H1 (cell line): Measurements from ENCODE around the gene ZNF709. TPM values are rescaled to one million over a fixed set of nuclear protein-coding genes. Genes with fewer than 3 reads are reported as not detected.
A peak's percentile ranks its signal among the peaks of the same experiment; 100 is the strongest.

Experiments used
- CTCF ChIA-PET: fragments of 300-600 bp; sonication (Branson Sonifier 250); formaldehyde crosslinking; loops from one replicate; lab custom pipeline; 2021; ENCODE audit not compliant: partially characterized antibody; lab: Charles Lee
- POLR2A ChIA-PET: fragments of 300-600 bp; sonication (Branson Sonifier 250); formaldehyde crosslinking; loops from one replicate; lab custom pipeline; 2021; ENCODE audit warnings: inconsistent platforms; ENCODE audit not compliant: partially characterized antibody; lab: Charles Lee
- DNase-seq, 2 experiments: peaks; one replicate each; pipeline versions ENCODE4 v3.0.0 to v3.0.0-alpha.2; 2010 to 2022; ENCODE audit warnings: low spot score in 2 of 2, low read depth in 1 of 2, mixed read lengths in 1 of 2
- FAIRE-seq: peaks from 2 replicates; lab custom pipeline; 2011; peaks lifted over from hg19 to GRCh38; lab: Jason Lieb, UNC
- H2AFZ ChIP-seq: 2 replicates; pipeline ENCODE4 v1.8.1; 2012; ENCODE audit warnings: low read length, inconsistent platforms
- H2AK5ac ChIP-seq: 2 replicates; pipeline ENCODE4 v1.6.1; 2013; ENCODE audit warnings: low read depth, low read length
- H2BK120ac ChIP-seq: replicated peaks from 2 replicates; pipeline ENCODE3; 2013; ENCODE audit warnings: low read depth, low read length, inconsistent platforms
- H2BK12ac ChIP-seq: 2 replicates; pipeline ENCODE4 v1.6.1; 2013; ENCODE audit warnings: low read depth, low read length
- H2BK15ac ChIP-seq: 2 replicates; pipeline ENCODE4 v1.6.1; 2013; ENCODE audit warnings: low read length
- H2BK20ac ChIP-seq: 2 replicates; pipeline ENCODE4 v1.6.1; 2013; ENCODE audit warnings: low read length
- H2BK5ac ChIP-seq: 2 replicates; pipeline ENCODE4 v1.6.1; 2013; ENCODE audit warnings: low read depth, low read length
- H3K14ac ChIP-seq: 2 replicates; pipeline ENCODE4 v1.6.1; 2013; ENCODE audit warnings: inconsistent platforms; ENCODE audit not compliant: insufficient read length
- H3K18ac ChIP-seq: 2 replicates; pipeline ENCODE4 v1.6.1; 2013; ENCODE audit warnings: low read length; ENCODE audit errors: extremely low read depth
- H3K23ac ChIP-seq: 2 replicates; pipeline ENCODE4 v1.6.1; 2013; ENCODE audit warnings: inconsistent platforms; ENCODE audit not compliant: insufficient read length
- H3K23me2 ChIP-seq: 2 replicates; pipeline ENCODE4 v1.6.1; 2013; ENCODE audit warnings: low read depth, low read length
- H3K27ac ChIP-seq: 2 replicates; pipeline ENCODE4 v1.6.1; 2011; ENCODE audit warnings: low read depth, low read length, inconsistent platforms
- H3K27me3 ChIP-seq, 4 experiments: replicated peaks in 1 of 4; 1 replicate in 1 of 4; 2 replicates in 3 of 4; pipeline versions ENCODE4 v1.6.1 to v1.8.1; 2011 to 2013; ENCODE audit warnings: low read length in 3 of 4, mild to moderate bottlenecking in 3 of 4, inconsistent platforms in 2 of 4, mixed read lengths in 2 of 4, moderate library complexity in 1 of 4; ENCODE audit not compliant: control insufficient read depth in 3 of 4, insufficient read depth in 3 of 4; ENCODE audit errors: extremely low read depth in 1 of 4
- H3K36me3 ChIP-seq, 4 experiments: 2 replicates each; pipeline versions ENCODE4 v1.6.1 to v1.8.1; 2011 to 2013; ENCODE audit warnings: mild to moderate bottlenecking in 4 of 4, low read length in 3 of 4, moderate library complexity in 2 of 4, control low read depth in 1 of 4, inconsistent platforms in 1 of 4; ENCODE audit not compliant: insufficient read depth in 4 of 4, control insufficient read depth in 2 of 4
- H3K4ac ChIP-seq: replicated peaks from 2 replicates; pipeline ENCODE3; 2013; ENCODE audit warnings: low read length, low read depth, mixed read lengths, inconsistent platforms; ENCODE audit not compliant: insufficient read length
- H3K4me1 ChIP-seq, 4 experiments: replicated peaks in 1 of 4; 1 replicate in 1 of 4; 2 replicates in 3 of 4; pipeline versions ENCODE4 v1.6.1 to v1.8.1; 2011 to 2013; ENCODE audit warnings: low read length in 3 of 4, inconsistent platforms in 2 of 4, mixed read lengths in 1 of 4; ENCODE audit not compliant: insufficient read depth in 4 of 4, control insufficient read depth in 3 of 4
- H3K4me2 ChIP-seq, 2 experiments: 2 replicates each; pipeline versions ENCODE4 v1.6.1 to v1.8.1; 2011 to 2013; ENCODE audit warnings: low read depth in 2 of 2, low read length in 2 of 2, control low read depth in 1 of 2, inconsistent platforms in 1 of 2, mild to moderate bottlenecking in 1 of 2; ENCODE audit not compliant: insufficient read depth in 1 of 2
- H3K4me3 ChIP-seq, 4 experiments: fragments of 200-600, 300-600 bp in 1 of 4; sonication (generic), shearing (Covaris generic), sonication (Bioruptor Twin) in 1 of 4; 2 replicates each; pipeline versions ENCODE4 v1.5.1 to v1.8.1; 2011 to 2016; ENCODE audit warnings: low read length in 4 of 4, low read depth in 3 of 4, control low read depth in 2 of 4, inconsistent platforms in 2 of 4, mild to moderate bottlenecking in 2 of 4, mixed read lengths in 1 of 4, moderate library complexity in 1 of 4; ENCODE audit not compliant: insufficient read depth in 2 of 4; ENCODE audit errors: extremely low read depth in 1 of 4
- H3K56ac ChIP-seq: replicated peaks from 2 replicates; pipeline ENCODE3; 2013; ENCODE audit warnings: low read depth, mild to moderate bottlenecking, mixed read lengths, low read length, inconsistent platforms; ENCODE audit not compliant: insufficient read length
- H3K79me1 ChIP-seq: 2 replicates; pipeline ENCODE4 v1.6.1; 2013; ENCODE audit warnings: low read depth, low read length, control low read depth
- H3K79me2 ChIP-seq, 2 experiments: 2 replicates each; pipeline versions ENCODE4 v1.6.1 to v1.8.1; 2012 to 2013; ENCODE audit warnings: low read length in 2 of 2, mild to moderate bottlenecking in 2 of 2, inconsistent platforms in 1 of 2; ENCODE audit not compliant: insufficient read depth in 2 of 2, control insufficient read depth in 1 of 2
- H3K9ac ChIP-seq, 4 experiments: replicated peaks in 1 of 4; 1 replicate in 1 of 4; 2 replicates in 3 of 4; pipeline versions ENCODE4 v1.6.1 to v1.8.1; 2011 to 2013; ENCODE audit warnings: low read depth in 3 of 4, low read length in 3 of 4, control low read depth in 2 of 4, mild to moderate bottlenecking in 2 of 4, moderate library complexity in 2 of 4, inconsistent platforms in 1 of 4; ENCODE audit errors: extremely low read depth in 1 of 4
- H3K9me3 ChIP-seq, 2 experiments: 2 replicates each; pipeline versions ENCODE4 v1.6.1 to v1.8.1; 2012 to 2013; ENCODE audit warnings: mild to moderate bottlenecking in 2 of 2, moderate library complexity in 2 of 2, control low read depth in 1 of 2, inconsistent platforms in 1 of 2, low read depth in 1 of 2, low read length in 1 of 2, mixed read lengths in 1 of 2; ENCODE audit not compliant: insufficient read depth in 2 of 2
- H4K20me1 ChIP-seq, 2 experiments: replicated peaks in 1 of 2; 2 replicates each; pipeline versions ENCODE3 to v1.8.1; 2011 to 2013; ENCODE audit warnings: inconsistent platforms in 2 of 2, low read length in 2 of 2, mild to moderate bottlenecking in 1 of 2; ENCODE audit not compliant: insufficient read depth in 2 of 2, control insufficient read depth in 1 of 2
- H4K5ac ChIP-seq: 2 replicates; pipeline ENCODE4 v1.6.1; 2013; ENCODE audit warnings: low read length, low read depth, mixed read lengths, inconsistent platforms; ENCODE audit not compliant: insufficient read length
- H4K8ac ChIP-seq: 2 replicates; pipeline ENCODE4 v1.8.0; 2013; ENCODE audit warnings: mild to moderate bottlenecking, moderate library complexity, low read length, inconsistent platforms; ENCODE audit not compliant: insufficient read depth; ENCODE audit errors: extremely low read depth
- H4K91ac ChIP-seq: replicated peaks from 2 replicates; pipeline ENCODE3; 2013; ENCODE audit warnings: low read length, mixed read lengths, inconsistent platforms; ENCODE audit not compliant: insufficient read length
- CTCF ChIP-seq, 3 experiments: IDR thresholded peaks; 1 replicate in 2 of 3; 2 replicates in 1 of 3; pipeline versions ENCODE4 v1.5.1 to v1.6.1; 2011; ENCODE audit warnings: low read length in 3 of 3, mild to moderate bottlenecking in 3 of 3, inconsistent platforms in 2 of 3, low read depth in 1 of 3, moderate library complexity in 1 of 3; ENCODE audit not compliant: insufficient read depth in 1 of 3; ENCODE audit errors: control extremely low read depth in 1 of 3
- FOSL1 ChIP-seq: IDR thresholded peaks from 2 replicates; pipeline ENCODE4 v1.6.1; 2011; ENCODE audit warnings: mild to moderate bottlenecking, low read depth, low read length, moderate library complexity; ENCODE audit not compliant: insufficient read depth
- RAD21 ChIP-seq, 2 experiments: IDR thresholded peaks in 1 of 2; conservative IDR thresholded peaks in 1 of 2; 2 replicates each; pipeline ENCODE4 v1.6.1; 2011; ENCODE audit warnings: low read depth in 2 of 2, low read length in 2 of 2, improper control_type of control experiment in 1 of 2, inconsistent platforms in 1 of 2, mild to moderate bottlenecking in 1 of 2, moderate library complexity in 1 of 2
- WGBS, 2 experiments: shearing (Covaris generic) in 1 of 2; methylation state at CpG; one replicate each; pipeline versions ENCODE4 v1.1.6 to v1.1.7; 2013 to 2015; ENCODE audit warnings: low lambda C conversion rate in 2 of 2, mixed read lengths in 2 of 2, inconsistent platforms in 1 of 2, low coverage in 1 of 2, missing lambda C conversion rate in 1 of 2; ENCODE audit not compliant: insufficient replicate concordance in 2 of 2, insufficient coverage in 1 of 2, insufficient read length in 1 of 2; ENCODE audit errors: extremely low coverage in 1 of 2, missing lambda C conversion rate in 1 of 2; 5-methylcytosine and 5-hydroxymethylcytosine counted together
- polyA plus RNA-seq, 7 experiments: library from polyadenylated mRNA; depleted of rRNA in 3 of 7; stranded (reverse) in 5 of 7; unstranded in 2 of 7; fragments of >200 nt in 5 of 7; fragments of 200-250 nt in 2 of 7; gene quantifications; 1 replicate in 5 of 7; 2 replicates in 1 of 7; 4 replicates in 1 of 7; pipeline versions ENCODE4 v1.2.1 to v1.2.3, GENCODE V29; 2011 to 2013; ENCODE audit warnings: missing spikeins in 2 of 7, mixed read lengths in 2 of 7
- total RNA-seq: library from RNA; stranded (reverse); fragmentation: NEBNext Ultra II Directional; extraction: Animal tissue kit (Norgen Biotek cat#: 25700); gene quantifications from 2 replicates; pipeline ENCODE4 v1.2.1, GENCODE V29; 2021

ZNF709 gene
- total and polyA plus RNA-seq, 2 of the 8 experiments (the other 6 are each of a cell fraction or from before 2014, with no cell fraction given) = 1.3 to 2.2 TPM

GRCh38 chr19:12513531-12514061, 29.0 kb upstream of the ZNF709 start:
- H2BK20ac ChIP-seq = no peak overlapping the region
- no peak overlapping the region for H4K91ac ChIP-seq
- no peaks in the 10 kb centered on the region for H3K27me3 ChIP-seq
- no peak overlapping the region for H3K4ac ChIP-seq
- H3K9ac ChIP-seq = no peak overlapping the region
- no peak overlapping the region for H2BK12ac ChIP-seq
- H4K20me1 ChIP-seq = no peaks in the 10 kb centered on the region
- H4K8ac ChIP-seq = no peak overlapping the region
- H3K4me2 ChIP-seq = no peak overlapping the region
- no peaks in the 10 kb centered on the region; a peak in 1 of 8 replicates for H3K36me3 ChIP-seq
- no peak overlapping the region for H3K56ac ChIP-seq
- DNase-seq = peak in 1 of 2 experiments; percentile 21
- H3K14ac ChIP-seq = no peak overlapping the region
- H2BK15ac ChIP-seq = no peak overlapping the region
- peaks cover 16 to 26% of the 10 kb centered on the region in 2 experiments; a peak in 3 of 4 replicates for H3K9me3 ChIP-seq
- H3K18ac ChIP-seq = no peak overlapping the region
- no peak overlapping the region for H3K23ac ChIP-seq
- no peaks in the 10 kb centered on the region for H3K79me1 ChIP-seq
- CTCF ChIA-PET = interaction anchor here (0.6 to 4.5 kb wide), 10 partner anchors 9 to 856 kb away, joined by 3 to 24 read pairs (median 4); no protein-coding TSS in a partner anchor
- no peak overlapping the region for H2AFZ ChIP-seq
- H3K79me2 ChIP-seq = no peaks in the 10 kb centered on the region
- FAIRE-seq = no peak
- H4K5ac ChIP-seq = no peak overlapping the region
- H3K27ac ChIP-seq = no peak overlapping the region
- WGBS, 2 experiments = 93% methylated on average over 35 of the region's 35 CpGs; no CpG with 5 or more reads in 1 of the 2 experiments
- H3K23me2 ChIP-seq = no peaks in the 10 kb centered on the region
- peak; percentile 63 to 92 (median 64) for TF ChIP-seq CTCF (IDR thresholded peaks at IDR 0.05; ENCODE audit: control extremely low read depth in 1 of 3, insufficient read depth in 1 of 3, low read depth in 1 of 3, low read length in 3 of 3)
- TF ChIP-seq RAD21 (IDR thresholded peaks at IDR 0.05 in 1 of 2, conservative IDR thresholded peaks at IDR 0.05 in 1 of 2; ENCODE audit: low read depth in 2 of 2, low read length in 2 of 2) = 0 out of 4 replicates have a peak, but pooled peaks of 1 of the 2 experiments have one; percentile 18
- no peak for TF ChIP-seq FOSL1
- TF ChIP-seq, all 59 proteins: peak for 2
- no peak overlapping the region for H2BK5ac ChIP-seq
- no peak overlapping the region for H2AK5ac ChIP-seq
- H2BK120ac ChIP-seq = no peak overlapping the region
- POLR2A ChIA-PET = interaction anchor here (1.1 to 1.3 kb wide), 2 partner anchors 15 to 18 kb away, joined by 3 read pairs; no protein-coding TSS in a partner anchor
- no peak overlapping the region for H3K4me3 ChIP-seq
- H3K4me1 ChIP-seq = no peaks in the 10 kb centered on the region
